Activated effector memory CD4-positive, alpha-beta T cell treated with Interleukin-2 at 50 U/mL for 16 hours (primary cell): ENCODE data around the gene LCNL1.

ENCODE experiments used
- DNase-seq: peaks from one replicate; pipeline ENCODE4 v3.0.0-alpha.2; 2020

LCNL1 gene

DNA sequence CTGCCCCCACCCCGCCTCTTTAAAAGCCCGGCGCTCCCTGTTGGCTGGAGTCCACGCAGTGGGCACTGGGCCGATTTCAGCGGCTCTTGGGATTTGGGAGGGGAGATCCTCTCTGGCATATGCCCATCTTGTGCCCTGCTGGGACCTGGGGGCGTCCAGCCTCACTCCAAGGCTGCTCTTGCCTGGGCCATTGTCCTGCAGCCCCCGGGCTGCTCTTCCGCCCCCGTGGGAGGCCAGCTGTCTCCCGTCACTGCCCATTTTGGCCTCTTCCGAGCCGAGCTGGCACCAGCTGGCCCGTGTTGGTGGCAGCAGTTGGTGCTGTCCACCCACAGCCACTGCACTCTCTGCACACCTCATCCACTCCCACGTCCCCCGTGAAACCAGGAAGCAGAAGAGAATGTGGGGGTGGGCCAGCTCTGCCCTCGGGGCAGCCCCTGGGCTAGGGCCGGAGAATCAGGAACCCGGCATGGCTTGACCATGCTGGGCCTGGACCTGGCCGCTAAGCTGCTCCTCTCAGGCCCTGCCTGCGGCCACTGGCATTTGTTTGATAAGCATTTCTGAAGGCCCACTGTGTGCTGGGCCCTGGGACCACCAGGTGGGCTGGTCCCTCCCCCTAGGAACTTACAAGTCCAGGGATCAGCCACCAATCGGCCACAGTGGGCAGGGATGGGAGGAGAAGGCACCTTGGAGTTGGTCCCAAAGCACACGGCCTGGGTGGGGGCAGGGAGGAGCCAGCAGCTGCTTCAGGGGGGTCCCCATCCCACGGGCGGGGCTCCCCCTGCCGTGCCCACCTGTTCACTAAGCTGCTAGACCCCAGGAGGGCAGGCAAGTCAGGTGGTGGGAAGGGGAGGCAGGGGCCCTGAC, 35.5 kb upstream of the LCNL1 start:
- no peak for DNase-seq

DNA sequence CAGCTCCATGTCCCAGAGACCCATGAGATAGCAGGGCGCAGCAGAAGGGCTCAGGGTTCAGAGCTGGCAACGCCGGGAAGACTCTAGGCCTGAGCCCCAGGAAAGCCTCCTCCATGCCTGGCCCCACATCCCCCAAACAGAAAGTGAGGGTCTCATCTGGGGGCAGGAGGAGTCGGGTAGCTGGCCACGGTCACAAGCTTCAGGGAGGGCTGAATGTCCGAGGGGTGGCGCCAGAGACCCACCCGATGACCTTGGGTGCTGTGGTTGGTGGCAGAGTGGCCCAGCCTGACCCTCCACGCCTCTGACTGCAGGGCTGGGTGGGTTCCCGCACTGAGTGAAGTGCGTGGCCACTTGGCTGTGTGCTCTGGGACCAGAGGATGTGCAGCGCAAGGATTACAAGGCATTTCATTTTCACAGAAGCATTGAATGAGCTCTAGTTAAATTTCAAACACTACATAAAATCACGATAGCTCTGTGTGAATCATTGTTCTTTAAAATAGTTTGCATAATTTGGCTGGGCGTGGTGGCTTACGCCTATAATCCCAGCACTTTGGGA, 34.8 kb upstream of the LCNL1 start:
- no peak for DNase-seq

DNA sequence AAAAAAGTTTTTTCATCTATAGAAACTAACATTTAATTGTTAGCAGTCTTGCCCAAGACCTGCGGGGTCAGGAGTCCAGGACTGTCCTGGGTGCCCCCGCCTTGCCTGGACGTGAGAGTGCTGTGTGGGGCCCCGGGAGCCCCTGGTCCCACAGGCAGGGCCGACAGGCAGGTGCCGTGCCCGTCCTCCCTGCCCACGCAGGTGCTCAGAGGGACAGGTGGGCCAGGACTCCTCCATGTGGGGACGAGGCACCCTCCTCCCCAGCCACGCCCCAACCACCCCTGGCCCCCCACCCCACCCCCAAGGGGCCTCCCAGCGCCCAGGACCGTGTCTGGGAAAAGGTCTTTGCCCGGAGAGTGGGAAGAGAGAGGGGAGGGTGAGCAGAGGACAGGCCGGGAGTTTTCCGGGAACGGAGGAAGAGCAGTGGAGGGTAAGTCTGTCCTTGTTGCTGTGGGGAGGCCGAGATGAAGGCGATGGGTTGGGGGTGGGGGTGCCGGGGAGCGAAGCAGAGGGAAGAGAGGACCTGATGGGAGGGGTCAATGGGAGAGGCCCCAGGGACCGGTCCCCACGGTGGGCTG, 33.5 kb upstream of the LCNL1 start:
- DNase-seq, result no peak

DNA sequence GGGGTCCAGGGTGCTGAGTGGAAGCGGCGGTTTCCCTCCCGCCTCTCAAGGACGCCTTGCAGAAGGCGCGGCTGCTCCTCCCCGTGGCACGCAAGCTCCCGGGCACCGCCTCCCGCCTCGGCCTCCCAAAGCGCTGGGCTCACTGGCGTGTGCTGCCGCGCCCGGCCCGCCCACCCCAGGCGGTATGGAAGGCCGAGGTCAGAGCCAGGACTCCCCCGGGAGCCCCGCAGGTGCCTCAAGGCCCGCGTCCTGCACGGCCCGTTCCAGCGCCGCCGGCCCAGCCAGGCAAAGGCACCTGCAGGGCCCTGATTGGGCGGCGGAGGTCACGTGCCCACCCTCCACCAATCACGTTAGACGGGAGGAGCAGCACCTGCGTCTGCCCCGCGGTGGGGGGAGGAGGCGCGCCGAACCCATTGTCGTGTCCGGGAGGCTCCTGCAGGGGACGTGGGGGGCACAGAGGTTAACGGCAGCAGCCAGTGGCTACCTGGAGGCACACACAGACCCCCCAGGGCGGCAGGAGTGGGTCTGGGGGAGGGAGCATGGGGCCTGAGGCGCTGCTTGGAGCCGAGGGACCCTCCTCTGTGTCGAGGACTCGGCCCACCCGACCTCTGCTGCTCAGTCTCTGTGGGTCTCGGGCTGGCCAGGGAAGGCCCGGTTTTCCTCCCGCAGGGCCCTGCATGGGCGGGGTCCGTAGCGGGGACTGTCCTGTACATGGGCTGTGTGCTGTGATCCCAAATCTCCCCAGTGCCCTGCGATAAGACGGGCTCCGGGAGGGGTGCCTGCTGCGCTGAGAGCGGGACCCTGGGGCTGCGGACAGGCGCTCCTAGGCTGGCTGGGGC, 32.8 kb upstream of the LCNL1 start:
- DNase-seq, result peak; percentile 96

DNA sequence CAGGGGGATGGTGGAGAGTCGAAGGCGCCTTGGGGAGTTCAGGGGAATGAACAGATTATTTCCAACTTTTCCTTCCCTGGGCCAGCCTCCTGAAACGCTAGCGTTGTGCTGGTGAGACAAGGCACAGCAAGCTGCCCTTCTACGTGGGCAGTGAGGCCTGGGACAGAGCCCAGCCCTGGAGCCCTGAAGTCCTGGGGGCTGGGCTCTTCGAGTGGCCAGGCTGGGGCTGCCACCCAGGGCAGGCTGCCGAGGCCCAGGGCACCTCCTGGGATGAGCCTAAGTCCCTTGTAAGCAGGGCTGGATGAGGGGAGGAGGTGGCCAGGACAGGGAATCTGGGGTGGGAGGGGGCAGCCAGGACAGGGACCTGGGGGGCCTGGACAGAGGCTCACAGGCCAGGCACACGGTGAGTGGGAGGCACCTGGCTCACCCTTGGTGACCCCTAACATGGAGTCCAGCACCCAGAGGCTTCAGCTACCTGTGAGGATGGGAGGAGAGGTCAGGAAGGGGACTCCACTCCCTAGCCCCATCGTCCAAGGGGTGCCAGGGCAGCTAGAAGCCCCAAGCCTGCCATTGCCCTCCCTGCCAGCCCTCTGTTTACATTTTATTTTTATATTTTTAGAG, 32.0 kb upstream of the LCNL1 start:
- no peak for DNase-seq

DNA sequence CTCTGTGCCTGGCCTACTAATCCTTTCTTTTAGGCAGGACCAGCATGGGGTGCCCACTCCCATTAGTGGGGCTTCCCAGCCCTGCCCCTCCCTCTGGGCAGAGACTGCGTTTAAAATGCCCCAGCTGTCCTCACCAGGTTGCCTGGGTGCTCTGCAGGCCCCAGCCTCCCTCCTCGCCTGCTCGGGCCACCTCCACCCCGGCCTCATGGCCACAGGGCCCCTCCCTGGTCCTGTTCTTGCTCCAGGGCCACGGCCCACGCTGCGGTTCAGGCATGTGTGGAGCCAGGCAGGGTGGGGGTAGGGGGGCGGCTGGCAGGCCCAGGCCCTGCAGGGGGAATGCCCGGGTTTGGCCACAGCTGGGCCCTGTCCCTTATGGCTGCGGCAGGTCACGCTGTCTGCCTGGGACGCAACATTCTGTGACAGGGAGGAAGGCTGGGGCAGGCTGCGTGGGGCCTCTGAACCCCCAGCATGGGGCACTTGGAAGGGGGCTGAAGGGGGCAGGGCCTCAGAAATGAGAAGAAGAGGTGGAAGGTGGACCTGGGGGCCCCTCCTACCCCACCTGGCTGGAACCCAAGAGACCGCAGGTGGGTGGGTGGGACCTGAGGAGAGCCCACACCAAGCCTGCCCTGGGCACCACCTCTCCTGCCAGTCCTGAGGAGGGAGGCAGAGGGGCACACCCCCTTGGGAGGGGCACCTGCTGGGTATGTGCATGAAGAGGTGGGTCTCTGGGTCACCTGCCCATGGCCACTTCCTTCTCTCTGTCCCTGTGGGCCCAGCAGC, 31.1 kb upstream of the LCNL1 start, which contains the start of gene LCN12:
TSS of gene LCN12 (plus strand) at position 733 of the 780 bp plus-strand sequence. CDS start 55 bp downstream, outside the sequence.
- DNase-seq, result no peak

DNA sequence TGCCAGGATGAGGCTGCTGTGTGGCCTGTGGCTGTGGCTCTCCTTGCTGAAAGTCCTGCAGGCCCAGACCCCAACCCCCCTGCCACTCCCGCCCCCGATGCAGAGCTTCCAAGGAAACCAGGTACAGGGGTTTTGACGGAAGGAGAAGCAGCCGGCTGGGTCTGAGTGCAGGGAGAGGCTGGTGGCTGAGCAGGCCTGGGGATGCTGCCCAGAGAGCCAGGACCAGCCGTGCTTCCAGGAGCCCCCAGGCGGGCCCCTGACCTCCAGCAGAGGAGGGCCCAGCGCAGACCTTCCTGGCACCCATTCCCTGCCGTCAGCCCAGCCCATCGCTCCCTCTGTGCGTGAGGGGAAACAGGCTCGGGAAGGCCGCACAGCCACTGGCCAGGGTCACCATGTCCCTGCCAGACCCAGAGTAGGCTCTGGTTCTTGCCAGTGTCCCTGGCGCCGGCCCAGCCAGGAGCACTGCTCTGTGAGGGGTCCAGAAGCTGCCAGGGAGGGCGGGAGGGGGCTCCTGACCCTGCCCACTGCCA, 30.4 kb upstream of the LCNL1 start:
- no peak for DNase-seq

DNA sequence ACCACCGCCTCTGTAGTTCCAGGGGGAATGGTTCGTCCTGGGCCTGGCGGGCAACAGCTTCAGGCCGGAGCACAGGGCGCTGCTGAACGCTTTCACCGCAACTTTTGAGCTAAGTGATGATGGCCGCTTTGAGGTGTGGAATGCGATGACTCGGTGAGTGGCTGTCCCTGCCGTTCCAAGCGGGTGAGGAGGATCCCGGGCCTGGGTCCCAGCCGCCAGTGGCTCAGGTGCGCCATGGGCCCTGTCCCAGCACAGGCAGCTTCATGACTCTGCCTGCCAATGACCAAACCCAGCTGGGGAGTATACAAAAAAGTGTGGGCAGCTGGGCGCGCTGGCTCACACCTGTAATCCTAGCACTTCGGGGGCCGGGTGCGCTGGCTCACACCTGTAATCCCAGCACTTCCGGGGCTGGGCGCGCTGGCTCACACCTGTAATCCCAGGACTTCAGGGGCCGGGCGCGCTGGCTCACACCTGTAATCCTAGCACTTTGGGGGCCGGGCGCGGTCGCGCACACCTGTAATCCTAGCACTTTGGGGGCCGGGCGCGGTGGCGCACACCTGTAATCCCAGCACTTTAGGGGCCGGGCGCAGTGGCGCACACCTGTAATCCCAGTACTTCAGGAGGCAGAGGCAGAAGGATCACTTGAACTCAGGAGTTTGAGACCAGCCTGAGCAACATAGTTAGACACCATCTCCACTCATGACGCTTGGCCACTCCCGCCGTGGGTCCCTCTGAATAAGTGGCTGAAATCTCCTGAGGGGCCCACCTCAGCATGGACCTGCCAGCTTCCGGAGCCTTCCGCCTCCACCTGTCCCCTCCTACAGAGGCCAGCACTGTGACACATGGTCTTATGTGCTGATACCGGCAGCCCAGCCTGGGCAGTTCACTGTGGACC, 29.7 kb upstream of the LCNL1 start:
- DNase-seq, result no peak

DNA sequence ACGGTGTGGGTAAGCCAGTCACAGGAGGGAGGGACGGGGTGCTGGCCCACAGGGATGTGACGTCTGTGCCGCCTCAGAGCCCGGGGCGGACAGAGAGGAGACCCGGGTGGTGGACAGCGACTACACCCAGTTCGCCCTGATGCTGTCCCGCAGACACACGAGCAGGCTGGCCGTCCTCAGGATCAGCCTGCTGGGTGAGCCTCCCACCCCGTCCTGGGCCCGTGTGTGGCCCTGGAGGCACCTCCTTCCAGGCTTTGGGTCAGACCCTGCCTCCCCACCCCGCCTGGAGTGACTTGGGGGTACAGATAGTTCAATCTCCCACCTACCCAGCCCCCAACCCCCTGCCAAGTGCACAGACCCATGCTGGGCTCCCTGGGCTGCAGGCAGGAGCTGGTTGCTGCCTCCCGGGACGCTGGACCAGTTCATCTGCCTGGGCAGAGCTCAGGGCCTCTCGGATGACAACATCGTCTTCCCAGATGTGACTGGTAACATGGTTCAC, 29.0 kb upstream of the LCNL1 start:
- DNase-seq, result no peak

DNA sequence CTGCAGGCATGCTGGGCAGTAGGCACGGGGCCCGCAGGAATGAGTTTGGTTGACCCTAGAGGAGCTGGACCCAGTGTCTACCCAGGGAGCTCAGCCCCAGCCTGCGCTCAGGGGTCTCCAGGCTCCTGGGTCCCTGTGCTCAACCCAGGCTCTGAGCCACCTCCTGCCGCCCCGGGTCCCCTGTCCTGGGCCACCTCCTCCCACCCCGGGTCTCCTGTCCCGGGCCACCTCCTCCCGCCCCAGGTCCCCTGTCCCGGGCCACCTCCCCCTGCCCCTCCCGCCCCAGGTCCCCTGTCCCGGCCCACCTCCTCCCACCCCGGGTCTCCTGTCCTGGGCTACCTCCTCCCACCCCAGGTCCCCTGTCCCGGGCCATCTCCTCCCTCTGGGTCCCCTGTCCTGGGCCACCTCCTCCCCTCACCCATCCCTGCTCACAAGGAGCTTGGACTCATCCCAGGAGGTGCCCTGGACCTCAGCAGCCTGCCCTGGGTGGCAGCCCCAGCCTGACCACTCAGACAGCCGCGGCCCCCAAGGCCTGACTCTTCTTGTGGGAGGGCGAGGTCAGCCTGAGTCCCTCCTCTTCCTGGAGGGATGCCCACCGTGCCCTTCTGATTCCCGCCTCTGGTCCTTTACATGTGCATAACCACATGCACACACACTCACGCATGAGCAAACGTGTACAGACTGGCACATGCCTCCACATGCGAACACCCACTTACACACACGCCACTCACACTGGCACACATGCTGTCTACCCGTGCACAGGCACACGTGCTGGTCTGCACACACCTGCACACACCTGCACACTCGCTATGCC, 28.3 kb upstream of the LCNL1 start:
- no peak for DNase-seq

DNA sequence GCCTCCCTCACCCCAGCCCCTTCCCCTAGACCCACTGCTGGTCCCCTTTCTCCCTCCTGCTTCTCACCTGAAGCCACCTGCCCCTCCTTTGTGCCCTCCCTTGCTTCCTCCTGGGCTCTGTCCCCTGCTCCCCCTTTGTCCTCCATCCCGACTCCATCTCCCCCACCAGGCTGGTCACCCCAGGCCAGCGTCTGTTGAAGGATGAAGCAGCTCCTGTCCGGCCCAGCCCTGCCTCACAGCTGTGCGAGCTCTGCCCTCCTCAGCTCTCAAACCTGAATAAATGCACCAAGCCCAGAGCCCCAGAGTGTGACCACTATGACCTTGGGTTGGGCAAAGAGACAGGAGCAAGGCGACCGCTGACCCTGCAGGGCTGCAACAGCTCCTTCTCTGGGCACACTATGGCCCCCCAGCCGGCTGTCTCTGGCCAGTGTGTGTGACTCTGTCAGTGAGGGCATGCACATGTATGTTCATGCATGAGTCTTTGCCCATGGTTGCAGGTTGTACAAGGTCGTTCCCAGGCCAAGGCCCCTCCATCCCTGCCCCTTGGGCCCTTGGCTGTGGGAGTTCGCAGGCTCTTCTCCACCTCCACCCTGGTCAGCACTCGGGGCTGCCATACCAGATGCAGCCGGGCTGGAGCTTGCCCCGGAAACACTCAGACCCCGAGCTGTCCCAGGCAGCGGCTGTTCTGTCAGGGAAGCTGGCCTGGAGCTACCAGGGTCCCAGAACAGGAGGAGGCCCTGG, 27.4 kb upstream of the LCNL1 start:
- DNase-seq, result no peak

DNA sequence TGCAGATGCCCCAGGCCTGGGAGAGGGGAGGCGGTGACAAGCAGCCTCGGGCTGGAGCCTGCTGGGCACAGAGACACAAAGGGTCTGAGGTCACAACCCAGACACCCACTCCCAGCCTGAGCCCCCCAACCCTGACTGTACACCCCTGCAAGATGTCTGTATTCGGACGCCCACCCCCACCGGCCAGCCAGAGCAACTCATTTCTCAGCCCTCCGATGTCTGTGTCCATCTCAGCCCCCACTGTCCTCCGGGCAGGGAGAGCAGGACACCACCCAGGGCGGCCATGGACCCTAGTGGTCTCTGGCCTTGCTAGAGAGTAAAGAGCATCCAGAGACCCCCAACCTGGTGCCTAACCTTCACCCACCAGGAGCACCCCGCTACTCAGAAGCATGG, 26.9 kb upstream of the LCNL1 start:
- DNase-seq, result no peak

DNA sequence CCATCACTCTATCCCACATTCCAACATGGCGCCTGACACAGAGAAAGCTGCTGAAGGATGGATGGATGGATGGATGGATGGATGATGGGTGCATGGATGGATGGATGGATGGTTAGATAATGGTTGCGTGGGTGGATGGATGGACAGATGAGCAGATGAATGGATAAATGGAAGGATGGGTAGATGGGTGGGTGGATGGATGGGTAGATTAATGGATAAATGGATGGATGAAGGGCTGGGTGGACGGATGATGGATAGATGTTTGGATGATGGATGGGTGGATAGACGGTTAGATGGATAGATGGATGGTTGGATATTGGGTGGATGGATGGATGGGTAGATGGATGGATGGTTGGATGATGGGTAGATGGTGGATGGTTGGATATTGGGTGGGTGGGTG, 26.2 kb upstream of the LCNL1 start:
- DNase-seq, result no peak

DNA sequence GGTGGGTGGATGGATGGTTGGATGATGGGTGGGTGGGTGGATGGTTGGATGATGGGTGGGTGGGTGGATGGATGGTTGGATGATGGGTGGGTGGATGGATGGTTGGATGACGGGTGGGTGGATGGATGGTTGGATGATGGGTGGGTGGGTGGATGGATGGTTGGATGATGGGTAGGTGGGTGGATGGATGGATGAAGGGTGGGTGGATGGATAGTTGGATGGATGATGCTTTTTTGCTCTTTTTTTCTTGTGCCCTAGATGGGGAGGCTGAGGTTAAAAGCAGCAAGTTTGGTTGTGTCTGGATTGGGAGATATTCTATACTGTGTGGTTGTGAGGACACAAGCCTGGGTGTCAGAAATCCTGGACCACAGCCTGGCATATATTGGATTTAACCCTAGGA, 25.3 kb upstream of the LCNL1 start:
- no peak for DNase-seq

DNA sequence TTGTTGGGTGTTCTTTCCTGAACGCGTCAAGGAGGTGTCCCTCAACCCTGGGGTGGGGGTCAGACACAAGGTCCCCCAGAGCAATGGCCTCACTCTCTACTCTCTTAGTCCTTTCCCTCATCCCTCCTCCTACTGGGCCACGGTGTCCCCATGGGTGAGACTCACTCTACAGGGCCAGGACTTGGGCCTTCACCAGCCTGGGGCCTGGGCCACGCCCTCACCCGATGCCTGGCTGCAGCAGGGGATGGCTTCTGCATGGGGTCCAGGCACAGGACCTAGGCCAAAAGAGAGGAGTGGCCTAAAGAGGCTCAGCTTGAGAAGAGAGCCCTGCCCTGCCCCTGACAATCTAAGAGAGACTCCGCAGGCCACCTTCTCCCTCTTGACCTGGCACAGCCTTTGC, 24.9 kb upstream of the LCNL1 start:
- no peak for DNase-seq

DNA sequence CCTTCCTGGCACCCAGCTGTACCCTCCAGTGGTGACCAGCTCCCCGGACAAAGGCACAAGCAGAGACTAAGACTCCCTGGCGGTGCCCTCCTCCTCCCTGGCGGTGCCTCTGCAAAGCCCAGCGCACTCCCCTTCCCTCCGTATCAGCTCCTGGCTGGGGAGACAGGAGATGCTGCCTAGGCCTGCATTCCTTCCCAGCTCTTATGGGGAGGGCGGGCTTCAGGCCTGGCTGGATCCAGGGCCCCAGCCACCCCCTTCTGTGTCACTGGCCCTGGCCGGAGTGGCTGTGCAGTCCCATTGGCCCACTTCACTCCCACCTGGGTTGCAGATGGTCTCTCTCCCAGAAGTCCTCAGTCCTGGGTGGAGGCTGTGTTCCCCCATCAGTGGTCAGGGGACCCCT, 24.3 kb upstream of the LCNL1 start:
- no peak for DNase-seq

DNA sequence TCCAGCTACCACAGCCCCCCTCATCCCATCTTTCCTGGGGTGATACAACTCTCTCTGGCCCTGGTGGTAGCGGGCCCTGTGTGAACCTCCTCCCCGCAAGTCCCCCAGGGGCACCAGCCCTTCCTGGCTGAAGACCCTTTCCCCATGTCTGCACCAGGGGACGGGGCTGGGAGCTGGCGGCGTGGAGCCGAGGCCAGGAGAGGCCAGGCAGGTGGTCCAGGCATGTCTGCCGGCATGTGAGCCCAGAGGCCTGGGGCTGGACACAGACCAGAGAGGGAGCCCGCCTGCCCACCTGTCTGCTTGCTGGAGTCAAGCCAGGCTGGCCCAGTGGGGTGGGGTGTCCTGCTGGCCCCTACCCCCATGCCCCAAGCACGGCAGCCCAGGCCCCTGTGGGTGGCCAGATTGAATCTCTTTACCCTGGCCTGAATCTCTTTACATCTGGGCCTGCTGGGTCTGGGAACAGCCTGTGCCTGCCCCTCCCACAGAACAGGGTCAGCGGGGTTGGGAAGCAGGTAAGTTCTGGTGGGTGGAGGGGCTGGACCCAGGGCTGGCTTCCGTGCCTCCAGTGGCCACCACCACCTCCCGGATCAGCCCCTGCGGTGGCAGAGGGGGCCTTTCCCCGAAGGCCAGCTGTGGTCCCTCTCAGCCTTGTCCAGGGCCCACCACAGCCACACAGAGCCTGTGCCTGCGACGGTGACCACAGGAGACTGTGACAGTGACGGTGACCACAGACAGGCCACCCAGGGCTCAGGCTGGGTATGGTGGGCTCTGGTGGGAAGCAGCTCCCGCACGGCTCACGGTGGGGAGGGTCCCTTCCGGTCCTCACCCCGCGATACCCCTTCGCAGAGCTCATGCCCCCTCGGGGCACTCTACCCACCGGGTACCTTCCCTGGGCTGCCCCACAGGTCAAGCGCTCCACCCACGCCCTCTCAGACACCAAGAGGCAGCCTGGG, 23.6 kb upstream of the LCNL1 start:
- DNase-seq, result no peak
